K562 (cell line): ENCODE results near the gene EPN3. TPM values are rescaled to one million over a fixed set of nuclear protein-coding genes. Genes with fewer than 3 reads are reported as not detected.

Experiments used
- ATAC-seq: fragments of 200-7000 bp; cut with Tn5 transposase; 3 replicates; pipeline ENCODE4 v1.9.1; 2020; ENCODE audit warnings: moderate library complexity
- BruUV-seq: library from RNA; stranded (reverse); fragments of 400-500 nt; replicated peaks from 2 replicates; lab custom pipeline; 2021; lab: Mats Ljungman, UMichigan
- CTCF ChIA-PET: fragments of 300-600 bp; formaldehyde crosslinking; extraction: SDS; loops from one replicate; lab custom pipeline; 2021; ENCODE audit warnings: low intra/inter-chr PET ratio; lab: Yijun Ruan, JAX
- POLR2A ChIA-PET: fragments of 300-600, 350-650 bp; sonication (Branson Sonifier 250); formaldehyde crosslinking; extraction: SDS; loops from one replicate; lab custom pipeline; 2021; ENCODE audit warnings: antibody characterized with exemption, inconsistent platforms; lab: Yijun Ruan, JAX
- DNase-seq, 4 experiments: peaks; one replicate each; pipeline versions ENCODE4 v3.0.0 to v3.0.0-alpha.2; 2011 to 2018; ENCODE audit warnings: low spot score in 3 of 4, mixed read lengths in 3 of 4; ENCODE audit errors: extremely low read depth in 1 of 4
- FAIRE-seq: peaks from 2 replicates; lab custom pipeline; 2011; peaks lifted over from hg19 to GRCh38; lab: Jason Lieb, UNC
- H2AFZ ChIP-seq: 2 replicates; pipeline ENCODE4 v1.6.0; 2011; ENCODE audit warnings: low read depth, low read length, control low read depth, inconsistent platforms
- H3K27ac ChIP-seq: fragments of 200-600 bp; 3 replicates; pipeline ENCODE4 v1.8.0; 2011; ENCODE audit warnings: low read depth, mild to moderate bottlenecking, control low read depth, inconsistent platforms, low read length, moderate library complexity, mixed read lengths; ENCODE audit errors: extremely low read depth
- H3K27me3 ChIP-seq, 2 experiments: fragments of 300-600 bp in 1 of 2; 2 replicates in 1 of 2; 3 replicates in 1 of 2; pipeline versions ENCODE4 v1.6.0 to v1.8.0; 2011; ENCODE audit warnings: inconsistent platforms in 2 of 2, low read length in 2 of 2, mild to moderate bottlenecking in 1 of 2, mixed read lengths in 1 of 2, moderate library complexity in 1 of 2; ENCODE audit not compliant: control insufficient read depth in 2 of 2, insufficient read depth in 2 of 2
- H3K36me3 ChIP-seq: fragments of 300-600 bp; 3 replicates; pipeline ENCODE4 v1.8.0; 2011; ENCODE audit warnings: mild to moderate bottlenecking, low read length, inconsistent platforms; ENCODE audit not compliant: control insufficient read depth, insufficient read depth
- H3K4me1 ChIP-seq, 2 experiments: fragments of 200-600 bp in 1 of 2; replicated peaks in 1 of 2; 2 replicates in 1 of 2; 3 replicates in 1 of 2; pipeline versions ENCODE4 v1.5.1 to v1.8.0; 2011; ENCODE audit warnings: inconsistent platforms in 2 of 2, low read length in 2 of 2, mild to moderate bottlenecking in 1 of 2, mixed read lengths in 1 of 2, moderate library complexity in 1 of 2; ENCODE audit not compliant: control insufficient read depth in 2 of 2, insufficient read depth in 2 of 2
- H3K4me2 ChIP-seq: 2 replicates; pipeline ENCODE4 v1.6.1; 2011; ENCODE audit warnings: low read length, control low read depth, inconsistent platforms, mixed read lengths; ENCODE audit not compliant: insufficient read depth
- H3K4me3 ChIP-seq: fragments of 200-600 bp; sonication (generic), shearing (Covaris generic); 2 replicates; pipeline ENCODE4 v1.5.1; 2016; ENCODE audit warnings: control low read depth, inconsistent platforms
- H3K79me2 ChIP-seq: fragments of 200-600 bp; 3 replicates; pipeline ENCODE4 v1.8.0; 2011; ENCODE audit warnings: low read length, inconsistent platforms; ENCODE audit not compliant: control insufficient read depth, insufficient read depth
- H3K9ac ChIP-seq, 2 experiments: 2 replicates each; pipeline versions ENCODE4 v1.6.0 to v1.6.1; 2011; ENCODE audit warnings: low read depth in 2 of 2, low read length in 2 of 2, control low read depth in 1 of 2, inconsistent platforms in 1 of 2, mild to moderate bottlenecking in 1 of 2, mixed read lengths in 1 of 2; ENCODE audit not compliant: insufficient read depth in 1 of 2
- H3K9me1 ChIP-seq: one replicate; pipeline ENCODE4 v1.6.0; 2011; ENCODE audit warnings: inconsistent platforms, mild to moderate bottlenecking, low read length, moderate library complexity; ENCODE audit not compliant: control insufficient read depth, insufficient read depth
- H3K9me3 ChIP-seq: replicated peaks from 2 replicates; pipeline ENCODE4 v1.5.1; 2011; ENCODE audit warnings: low read depth, low read length, inconsistent platforms; ENCODE audit not compliant: control insufficient read depth, insufficient read depth
- H4K20me1 ChIP-seq: replicated peaks from 2 replicates; pipeline ENCODE4 v1.6.1; 2011; ENCODE audit warnings: low read length, inconsistent platforms, mixed read lengths; ENCODE audit not compliant: control insufficient read depth, insufficient read depth
- POLR2G ChIP-seq: fragments of 200-400 bp; formaldehyde crosslinking; IDR thresholded peaks from 2 replicates; pipeline ENCODE4 v1.6.1; 2017; ENCODE audit warnings: low read depth, mild to moderate bottlenecking, antibody characterized with exemption, low read length, moderate library complexity
- PYGO2 ChIP-seq: fragments of 450-650 bp; IDR thresholded peaks from 2 replicates; pipeline ENCODE4 v1.6.1; 2016; ENCODE audit warnings: mild to moderate bottlenecking, missing genetic modification characterization, moderate library complexity, missing compliant biosample characterization
- ZNF644 ChIP-seq: fragments of 200-800 bp; sonication (Bioruptor generic); IDR thresholded peaks from 2 replicates; pipeline ENCODE4 v1.6.1; 2016; ENCODE audit warnings: low read depth, missing genetic modification characterization, missing compliant biosample characterization
- WGBS: fragments of 100-300 bp; shearing (Covaris generic); methylation state at CpG from one replicate; pipeline ENCODE4 v1.1.6; 2016; ENCODE audit warnings: low coverage, mixed read lengths; ENCODE audit not compliant: insufficient coverage; ENCODE audit errors: missing lambda C conversion rate; 5-methylcytosine and 5-hydroxymethylcytosine counted together
- in situ Hi-C: fragments of 300-500 bp; cut with MboI; formaldehyde crosslinking; loops from 4 replicates; pipeline ENCODE4 v1.15.0; 2018; ENCODE audit warnings: inconsistent platforms, mixed read lengths
- intact Hi-C: fragments of 100-400 bp; cut with micrococcal nuclease; formaldehyde crosslinking; loops from 2 replicates; pipeline ENCODE4 v1.14.2; 2022
- polyA plus RNA-seq, 8 experiments: library from polyadenylated mRNA; depleted of rRNA in 4 of 8; stranded (reverse) in 5 of 8; unstranded in 3 of 8; fragments of >200 nt; fragmentation: Nextera tagmentation in 2 of 8; fragmentation: Illumina TruSeq in 1 of 8; extraction: Ambion mirVana in 2 of 8; extraction: Trizol in 1 of 8; gene quantifications; 2 replicates each; pipeline versions ENCODE4 v1.2.1 to v1.2.3, GENCODE V29; 2011 to 2014; ENCODE audit warnings: inconsistent platforms in 1 of 8, missing spikeins in 1 of 8
- total RNA-seq, 7 experiments: library from RNA; depleted of rRNA in 6 of 7; stranded (reverse); fragments of >200 nt in 6 of 7; fragmentation: Illumina TruSeq in 2 of 7; extraction: Trizol in 2 of 7; gene quantifications; 2 replicates each; pipeline versions ENCODE4 v1.2.1 to v1.2.3, GENCODE V29; 2011 to 2021; ENCODE audit warnings: low replicate concordance in 1 of 7
- TF ChIP-seq, protein P1 (sequence below): fragments of 250-450 bp; sonication (Bioruptor Pico); IDR thresholded peaks from 2 replicates; pipeline ENCODE4 v1.4.0; 2020; ENCODE audit warnings: mild to moderate bottlenecking, moderate library complexity
- TF ChIP-seq, protein P2 (sequence below): fragments of 250-450 bp; sonication (Bioruptor Pico); IDR thresholded peaks from 2 replicates; pipeline ENCODE4 v1.4.0; 2020

EPN3 gene
- total and polyA plus RNA-seq, 9 of the 15 experiments (the other 6 are each of a cell fraction or from before 2014, with no cell fraction given), result 0.16 TPM; not detected in 8

DNA sequence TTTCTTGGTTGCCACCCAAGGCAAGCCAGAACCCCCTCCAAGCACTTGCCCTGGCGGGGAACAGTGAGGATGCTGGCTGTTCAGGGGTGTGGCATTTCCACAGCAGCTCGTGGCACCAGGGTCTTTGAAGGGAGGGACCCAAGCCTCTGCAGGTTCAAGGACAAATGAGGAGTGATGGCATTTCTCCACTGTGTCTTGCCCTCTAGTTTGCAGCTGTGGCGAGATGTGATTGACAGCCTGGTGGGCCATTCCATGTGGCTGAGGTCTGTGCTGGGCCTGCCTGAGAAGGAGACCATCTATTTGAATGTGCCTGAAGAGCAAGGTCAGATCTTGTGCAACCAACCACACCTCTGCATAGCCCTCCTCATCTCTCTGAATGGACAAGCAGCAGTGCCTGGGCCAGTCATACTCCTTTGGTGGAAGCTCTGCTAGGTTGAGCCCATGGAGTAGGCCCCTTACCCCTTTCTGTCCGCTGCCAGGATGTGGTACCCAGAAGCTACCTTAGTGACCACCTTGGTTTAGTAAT is 4.5 kb upstream of the EPN3 start:
- no peak overlapping the region for H3K4me3 ChIP-seq
- FAIRE-seq (no peak), ATAC-seq (no peak), DNase-seq (no peak)
- no peaks in the 10 kb centered on the region for H3K9me1 ChIP-seq
- POLR2A ChIA-PET, result interaction anchor here (0.6 to 1.0 kb wide), 3 partner anchors 16 to 813 kb away, joined by 3 read pairs; no protein-coding TSS in a partner anchor
- H4K20me1 ChIP-seq, result 0 out of 2 replicates have a peak, but pooled peaks cover 7% of the 10 kb centered on the region
- in situ Hi-C loops (no loop called here), intact Hi-C loops (no loop called here)
- peaks cover 0 to 10% of the 10 kb centered on the region in 2 experiments; a peak in 2 of 5 replicates for H3K4me1 ChIP-seq
- no peaks in the 10 kb centered on the region for H3K9me3 ChIP-seq
- no peak overlapping the region for H2AFZ ChIP-seq
- 4% methylated on average over 4 of the region's 4 CpGs for WGBS
- CTCF ChIA-PET, result no interaction called here
- H3K79me2 ChIP-seq, result no peaks in the 10 kb centered on the region
- H3K27ac ChIP-seq, result no peak overlapping the region
- H3K36me3 ChIP-seq, result no peaks in the 10 kb centered on the region
- TF ChIP-seq PYGO2, result no peak
- TF ChIP-seq, protein P1, sequence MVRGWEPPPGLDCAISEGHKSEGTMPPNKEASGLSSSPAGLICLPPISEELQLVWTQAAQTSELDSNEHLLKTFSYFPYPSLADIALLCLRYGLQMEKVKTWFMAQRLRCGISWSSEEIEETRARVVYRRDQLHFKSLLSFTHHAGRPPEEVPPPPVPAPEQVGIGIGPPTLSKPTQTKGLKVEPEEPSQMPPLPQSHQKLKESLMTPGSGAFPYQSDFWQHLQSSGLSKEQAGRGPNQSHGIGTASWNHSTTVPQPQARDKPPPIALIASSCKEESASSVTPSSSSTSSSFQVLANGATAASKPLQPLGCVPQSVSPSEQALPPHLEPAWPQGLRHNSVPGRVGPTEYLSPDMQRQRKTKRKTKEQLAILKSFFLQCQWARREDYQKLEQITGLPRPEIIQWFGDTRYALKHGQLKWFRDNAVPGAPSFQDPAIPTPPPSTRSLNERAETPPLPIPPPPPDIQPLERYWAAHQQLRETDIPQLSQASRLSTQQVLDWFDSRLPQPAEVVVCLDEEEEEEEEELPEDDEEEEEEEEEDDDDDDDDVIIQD (CRISPR knock-in tag), result no peak
- no peak for TF ChIP-seq ZNF644 (tag)
- TF ChIP-seq, protein P2, sequence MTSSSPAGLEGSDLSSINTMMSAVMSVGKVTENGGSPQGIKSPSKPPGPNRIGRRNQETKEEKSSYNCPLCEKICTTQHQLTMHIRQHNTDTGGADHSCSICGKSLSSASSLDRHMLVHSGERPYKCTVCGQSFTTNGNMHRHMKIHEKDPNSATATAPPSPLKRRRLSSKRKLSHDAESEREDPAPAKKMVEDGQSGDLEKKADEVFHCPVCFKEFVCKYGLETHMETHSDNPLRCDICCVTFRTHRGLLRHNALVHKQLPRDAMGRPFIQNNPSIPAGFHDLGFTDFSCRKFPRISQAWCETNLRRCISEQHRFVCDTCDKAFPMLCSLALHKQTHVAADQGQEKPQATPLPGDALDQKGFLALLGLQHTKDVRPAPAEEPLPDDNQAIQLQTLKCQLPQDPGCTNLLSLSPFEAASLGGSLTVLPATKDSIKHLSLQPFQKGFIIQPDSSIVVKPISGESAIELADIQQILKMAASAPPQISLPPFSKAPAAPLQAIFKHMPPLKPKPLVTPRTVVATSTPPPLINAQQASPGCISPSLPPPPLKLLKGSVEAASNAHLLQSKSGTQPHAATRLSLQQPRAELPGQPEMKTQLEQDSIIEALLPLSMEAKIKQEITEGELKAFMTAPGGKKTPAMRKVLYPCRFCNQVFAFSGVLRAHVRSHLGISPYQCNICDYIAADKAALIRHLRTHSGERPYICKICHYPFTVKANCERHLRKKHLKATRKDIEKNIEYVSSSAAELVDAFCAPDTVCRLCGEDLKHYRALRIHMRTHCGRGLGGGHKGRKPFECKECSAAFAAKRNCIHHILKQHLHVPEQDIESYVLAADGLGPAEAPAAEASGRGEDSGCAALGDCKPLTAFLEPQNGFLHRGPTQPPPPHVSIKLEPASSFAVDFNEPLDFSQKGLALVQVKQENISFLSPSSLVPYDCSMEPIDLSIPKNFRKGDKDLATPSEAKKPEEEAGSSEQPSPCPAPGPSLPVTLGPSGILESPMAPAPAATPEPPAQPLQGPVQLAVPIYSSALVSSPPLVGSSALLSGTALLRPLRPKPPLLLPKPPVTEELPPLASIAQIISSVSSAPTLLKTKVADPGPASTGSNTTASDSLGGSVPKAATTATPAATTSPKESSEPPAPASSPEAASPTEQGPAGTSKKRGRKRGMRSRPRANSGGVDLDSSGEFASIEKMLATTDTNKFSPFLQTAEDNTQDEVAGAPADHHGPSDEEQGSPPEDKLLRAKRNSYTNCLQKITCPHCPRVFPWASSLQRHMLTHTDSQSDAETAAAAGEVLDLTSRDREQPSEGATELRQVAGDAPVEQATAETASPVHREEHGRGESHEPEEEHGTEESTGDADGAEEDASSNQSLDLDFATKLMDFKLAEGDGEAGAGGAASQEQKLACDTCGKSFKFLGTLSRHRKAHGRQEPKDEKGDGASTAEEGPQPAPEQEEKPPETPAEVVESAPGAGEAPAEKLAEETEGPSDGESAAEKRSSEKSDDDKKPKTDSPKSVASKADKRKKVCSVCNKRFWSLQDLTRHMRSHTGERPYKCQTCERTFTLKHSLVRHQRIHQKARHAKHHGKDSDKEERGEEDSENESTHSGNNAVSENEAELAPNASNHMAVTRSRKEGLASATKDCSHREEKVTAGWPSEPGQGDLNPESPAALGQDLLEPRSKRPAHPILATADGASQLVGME (CRISPR knock-in tag), result no peak
- no peak for TF ChIP-seq POLR2G
- H3K9ac ChIP-seq, result no peak overlapping the region
- peaks cover 32 to 52% of the 10 kb centered on the region in 2 experiments; a peak in 4 of 5 replicates for H3K27me3 ChIP-seq
- H3K4me2 ChIP-seq, result no peak overlapping the region
- no TSS peak for BruUV-seq
